Temporal lobe (tissue), 2 donors: ENCODE data around the gene STARD6. TPM values are rescaled to one million over a fixed set of nuclear protein-coding genes. Genes with fewer than 3 reads are reported as not detected.

ENCODE experiments used
- small RNA-seq: library from RNA; depleted of rRNA; stranded (forward); fragments of <200 nt; gene quantifications from one replicate; pipeline ENCODE3, GENCODE V24; 2014; ENCODE audit warnings: low replicate concordance
- total RNA-seq: library from RNA; depleted of rRNA; stranded (reverse); fragments of >200 nt; gene quantifications from one replicate; pipeline ENCODE4 v1.2.3, GENCODE V29; 2014

The STARD6 gene
- total RNA-seq, 1 donor from 2014 or later: not detected

Small RNA genes lying within 50 kb of the gene (small RNA-seq; reads per million reads assigned to genes)
- gene SNRPGP2: not detected

Other genes starting within 250 kb of the STARD6 start
- 12.5 TPM for gene MBD2, start 133.2 kb downstream of the STARD6 start, total RNA-seq
- gene POLI, start 88.3 kb downstream of the STARD6 start, total RNA-seq: 57.0 TPM
- 11.8 TPM for gene C18orf54, start within 50 bp of the STARD6 start, total RNA-seq
- gene DYNAP, start 233.4 kb upstream of the STARD6 start, total RNA-seq: not detected